IMR-90 (cell line): ENCODE results near the gene MPPED1.

Source experiments
- CTCF ChIP-seq: conservative IDR thresholded peaks from 2 replicates; pipeline ENCODE4 v1.5.1; 2012; ENCODE audit warnings: mild to moderate bottlenecking, low read depth, low read length, improper control_type of control experiment
- MAZ ChIP-seq: IDR thresholded peaks from 2 replicates; pipeline ENCODE4 v1.6.1; 2012; ENCODE audit warnings: low read depth, mild to moderate bottlenecking, low read length, improper control_type of control experiment, moderate library complexity, borderline replicate concordance
- POLR2A ChIP-seq: IDR thresholded peaks from 2 replicates; pipeline ENCODE4 v1.6.1; 2012; ENCODE audit warnings: mild to moderate bottlenecking, low read depth, low read length

GRCh38 chr22:43543522-43544288, 131.9 kb downstream of the MPPED1 start:
- TF ChIP-seq MAZ (no peak), CTCF (no peak), POLR2A (no peak)
